ENCODE data around the gene PLCG2.

DNA sequence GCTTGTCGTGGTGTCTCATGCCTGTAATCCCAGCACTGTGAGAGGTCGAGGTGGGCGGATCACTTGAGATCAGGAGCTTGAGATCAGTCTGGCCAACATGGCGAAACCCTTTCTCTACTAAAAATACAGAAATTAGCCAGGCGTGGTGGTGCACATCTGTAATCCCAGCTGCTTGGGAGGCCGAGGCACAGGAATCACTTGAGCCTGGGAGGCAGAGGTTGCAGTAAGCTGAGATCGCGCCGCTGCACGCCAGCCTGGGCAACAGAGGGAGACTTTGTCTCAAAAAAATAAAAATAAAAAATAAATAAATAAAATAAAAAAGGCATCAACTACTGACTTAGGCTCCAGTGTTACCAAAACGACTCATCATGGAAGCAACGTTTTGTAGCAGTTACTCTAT, 115.5 kb downstream of the PLCG2 start:
- TF ChIP-seq, protein P1, sequence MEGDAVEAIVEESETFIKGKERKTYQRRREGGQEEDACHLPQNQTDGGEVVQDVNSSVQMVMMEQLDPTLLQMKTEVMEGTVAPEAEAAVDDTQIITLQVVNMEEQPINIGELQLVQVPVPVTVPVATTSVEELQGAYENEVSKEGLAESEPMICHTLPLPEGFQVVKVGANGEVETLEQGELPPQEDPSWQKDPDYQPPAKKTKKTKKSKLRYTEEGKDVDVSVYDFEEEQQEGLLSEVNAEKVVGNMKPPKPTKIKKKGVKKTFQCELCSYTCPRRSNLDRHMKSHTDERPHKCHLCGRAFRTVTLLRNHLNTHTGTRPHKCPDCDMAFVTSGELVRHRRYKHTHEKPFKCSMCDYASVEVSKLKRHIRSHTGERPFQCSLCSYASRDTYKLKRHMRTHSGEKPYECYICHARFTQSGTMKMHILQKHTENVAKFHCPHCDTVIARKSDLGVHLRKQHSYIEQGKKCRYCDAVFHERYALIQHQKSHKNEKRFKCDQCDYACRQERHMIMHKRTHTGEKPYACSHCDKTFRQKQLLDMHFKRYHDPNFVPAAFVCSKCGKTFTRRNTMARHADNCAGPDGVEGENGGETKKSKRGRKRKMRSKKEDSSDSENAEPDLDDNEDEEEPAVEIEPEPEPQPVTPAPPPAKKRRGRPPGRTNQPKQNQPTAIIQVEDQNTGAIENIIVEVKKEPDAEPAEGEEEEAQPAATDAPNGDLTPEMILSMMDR (IDR thresholded peaks at IDR 0.05; ENCODE audit: borderline replicate concordance, extremely low read depth, low read length, poor library complexity, severe bottlenecking), result no peak
- no peak for TF ChIP-seq EZH2 (IDR thresholded peaks at IDR 0.05; ENCODE audit: borderline replicate concordance, low read depth, low read length, severe bottlenecking)

Measured in DND-41 (cell line).